HEK293 (cell line): ENCODE measurements around the gene NECTIN1.

Source experiments
- CTCF ChIA-PET: fragments of 350-600 bp; formaldehyde crosslinking; extraction: SDS; loops from one replicate; lab custom pipeline; 2021; ENCODE audit warnings: antibody characterized with exemption; lab: Yijun Ruan, JAX
- POLR2A ChIA-PET: fragments of 300-600 bp; formaldehyde crosslinking; extraction: SDS; loops from one replicate; lab custom pipeline; 2020; ENCODE audit warnings: antibody characterized with exemption, inconsistent platforms; lab: Yijun Ruan, JAX
- H3K27ac ChIP-seq: fragments of 200-500 bp; sonication (Bioruptor generic); 2 replicates; pipeline ENCODE4 v1.5.1; 2014; ENCODE audit warnings: low read depth, low read length, control low read depth, inconsistent platforms; ENCODE audit errors: extremely low read depth
- H3K36me3 ChIP-seq, 2 experiments: fragments of 200-500 bp in 1 of 2; sonication (Bioruptor generic) in 1 of 2; 1 replicate in 1 of 2; 2 replicates in 1 of 2; pipeline ENCODE4 v1.5.1; 2014 to 2017; ENCODE audit warnings: inconsistent platforms in 2 of 2, low read length in 2 of 2; ENCODE audit not compliant: control insufficient read depth in 2 of 2, insufficient read depth in 1 of 2
- H3K4me1 ChIP-seq: fragments of 200-500 bp; sonication (Bioruptor generic); 2 replicates; pipeline ENCODE4 v1.5.1; 2014; ENCODE audit warnings: mild to moderate bottlenecking, low read length, inconsistent platforms; ENCODE audit not compliant: control insufficient read depth, insufficient read depth
- H3K4me3 ChIP-seq: 2 replicates; pipeline ENCODE4 v1.5.1; 2011; ENCODE audit warnings: low read depth, mild to moderate bottlenecking, control low read depth, low read length, moderate library complexity
- H3K9me3 ChIP-seq: fragments of 200-500 bp; sonication (Bioruptor generic); 2 replicates; pipeline ENCODE4 v1.5.1; 2014; ENCODE audit warnings: low read depth, low read length, inconsistent platforms; ENCODE audit not compliant: control insufficient read depth, insufficient read depth
- BCL6B ChIP-seq: fragments of 450-650 bp; formaldehyde crosslinking; IDR thresholded peaks from 2 replicates; pipeline ENCODE4 v1.5.1; 2017; ENCODE audit warnings: missing biosample characterization, missing genetic modification characterization
- GLI2 ChIP-seq: fragments of 450-650 bp; formaldehyde crosslinking; IDR thresholded peaks from 2 replicates; pipeline ENCODE4; 2017; ENCODE audit warnings: missing biosample characterization, missing genetic modification characterization, low read depth, borderline replicate concordance
- KLF16 ChIP-seq: fragments of 450-650 bp; formaldehyde crosslinking; IDR thresholded peaks from 2 replicates; pipeline ENCODE4 v1.5.1; 2017; ENCODE audit warnings: missing biosample characterization, missing genetic modification characterization
- KLF17 ChIP-seq: fragments of 450-650 bp; formaldehyde crosslinking; IDR thresholded peaks from 2 replicates; pipeline ENCODE4 v1.5.1; 2016; ENCODE audit warnings: missing biosample characterization, missing genetic modification characterization
- OVOL3 ChIP-seq: fragments of 450-650 bp; formaldehyde crosslinking; IDR thresholded peaks from 2 replicates; pipeline ENCODE4 v1.5.1; 2016; ENCODE audit warnings: missing biosample characterization, missing genetic modification characterization
- PRDM1 ChIP-seq: fragments of 450-650 bp; formaldehyde crosslinking; IDR thresholded peaks from 2 replicates; pipeline ENCODE4; 2016; ENCODE audit warnings: missing biosample characterization, missing genetic modification characterization
- SCRT2 ChIP-seq: fragments of 450-650 bp; formaldehyde crosslinking; IDR thresholded peaks from 2 replicates; pipeline ENCODE4 v1.5.1; 2016; ENCODE audit warnings: missing biosample characterization, missing genetic modification characterization
- TSHZ1 ChIP-seq: fragments of 450-650 bp; formaldehyde crosslinking; IDR thresholded peaks from 2 replicates; pipeline ENCODE4 v1.5.1; 2016; ENCODE audit warnings: missing biosample characterization, missing genetic modification characterization, borderline replicate concordance
- WT1 ChIP-seq: fragments of 450-650 bp; formaldehyde crosslinking; IDR thresholded peaks from 2 replicates; pipeline ENCODE4 v1.5.1; 2016; ENCODE audit warnings: missing biosample characterization, missing genetic modification characterization
- ZBTB26 ChIP-seq: fragments of 450-650 bp; formaldehyde crosslinking; optimal IDR thresholded peaks from 2 replicates; pipeline ENCODE3; 2016; ENCODE audit warnings: missing biosample characterization, mild to moderate bottlenecking, missing genetic modification characterization
- ZFHX2 ChIP-seq: fragments of 450-650 bp; formaldehyde crosslinking; conservative IDR thresholded peaks from 2 replicates; pipeline ENCODE4 v1.5.1; 2016; ENCODE audit warnings: missing biosample characterization, missing genetic modification characterization
- ZFP69B ChIP-seq: fragments of 450-650 bp; formaldehyde crosslinking; IDR thresholded peaks from 2 replicates; pipeline ENCODE4 v1.5.1; 2016; ENCODE audit warnings: missing biosample characterization, missing genetic modification characterization
- ZNF132 ChIP-seq: fragments of 450-650 bp; formaldehyde crosslinking; IDR thresholded peaks from 2 replicates; pipeline ENCODE4 v1.5.1; 2017; ENCODE audit warnings: missing biosample characterization, missing genetic modification characterization, borderline replicate concordance
- ZNF155 ChIP-seq: fragments of 450-650 bp; formaldehyde crosslinking; IDR thresholded peaks from 2 replicates; pipeline ENCODE4 v1.5.1; 2016; ENCODE audit warnings: missing biosample characterization, missing genetic modification characterization
- ZNF2 ChIP-seq: fragments of 450-650 bp; formaldehyde crosslinking; IDR thresholded peaks from 2 replicates; pipeline ENCODE4 v1.5.1; 2016; ENCODE audit warnings: missing biosample characterization, missing genetic modification characterization
- ZNF239 ChIP-seq: fragments of 450-650 bp; formaldehyde crosslinking; IDR thresholded peaks from 2 replicates; pipeline ENCODE4 v1.5.1; 2016; ENCODE audit warnings: missing biosample characterization, missing genetic modification characterization
- ZNF24 ChIP-seq: fragments of 450-650 bp; formaldehyde crosslinking; IDR thresholded peaks from 2 replicates; pipeline ENCODE4 v1.5.1; 2016; ENCODE audit warnings: missing biosample characterization, missing genetic modification characterization
- ZNF426 ChIP-seq: fragments of 450-650 bp; formaldehyde crosslinking; IDR thresholded peaks from 2 replicates; pipeline ENCODE4 v1.5.1; 2017; ENCODE audit warnings: missing biosample characterization, missing genetic modification characterization, mild to moderate bottlenecking, inconsistent platforms, moderate library complexity
- ZNF501 ChIP-seq: fragments of 450-650 bp; formaldehyde crosslinking; IDR thresholded peaks from 2 replicates; pipeline ENCODE4 v1.5.1; 2016; ENCODE audit warnings: missing biosample characterization, missing genetic modification characterization
- ZNF544 ChIP-seq: fragments of 450-650 bp; formaldehyde crosslinking; IDR thresholded peaks from 2 replicates; pipeline ENCODE4 v1.5.0; 2017; ENCODE audit warnings: missing biosample characterization, missing genetic modification characterization
- ZNF629 ChIP-seq: fragments of 450-650 bp; formaldehyde crosslinking; IDR thresholded peaks from 2 replicates; pipeline ENCODE4 v1.5.1; 2017; ENCODE audit warnings: missing biosample characterization, missing genetic modification characterization
- ZNF692 ChIP-seq: fragments of 450-650 bp; formaldehyde crosslinking; IDR thresholded peaks from 2 replicates; pipeline ENCODE4 v1.5.1; 2016; ENCODE audit warnings: missing biosample characterization, missing genetic modification characterization
- ZNF76 ChIP-seq: fragments of 450-650 bp; formaldehyde crosslinking; IDR thresholded peaks from 2 replicates; pipeline ENCODE4; 2016; ENCODE audit warnings: low read depth, missing biosample characterization, missing genetic modification characterization, borderline replicate concordance

The NECTIN1 gene

GRCh38 chr11:119745112-119745511 lies 16.1 kb upstream of the NECTIN1 start (continued):
- TF ChIP-seq ZNF629 (tag by site-specific recombination): no peak

- POLR2A ChIA-PET: no interaction called here
- Histone ChIP-seq H3K36me3 (no peaks in the 10 kb centered on the region), H3K4me3 (no peak overlapping the region), H3K4me1 (no peaks in the 10 kb centered on the region), H3K27ac (no peak overlapping the region), H3K9me3 (no peaks in the 10 kb centered on the region)
- TF ChIP-seq ZNF501 (tag by site-specific recombination): no peak
- TF ChIP-seq GLI2 (tag by site-specific recombination): no peak
- no peak for TF ChIP-seq OVOL3
- TF ChIP-seq KLF16 (tag by site-specific recombination): no peak
- no peak for TF ChIP-seq ZNF239 (tag by site-specific recombination)
- CTCF ChIA-PET: interaction anchor here (0.9 kb wide), 1 partner anchor 18 kb away, joined by 3 read pairs; no protein-coding TSS in a partner anchor
Measured at GRCh38 chr11:119744577-119744976, 15.6 kb upstream of the NECTIN1 start.

GRCh38 chr11:119743006-119743405 lies 14.0 kb upstream of the NECTIN1 start:
- POLR2A ChIA-PET: no interaction called here
- TF ChIP-seq ZNF155 (tag by site-specific recombination) (no peak), ZFP69B (no peak), ZNF2 (tag by site-specific recombination) (no peak), TSHZ1 (tag by site-specific recombination) (no peak), ZNF544 (tag by site-specific recombination) (no peak), ZNF132 (tag by site-specific recombination) (no peak), ZFHX2 (tag by site-specific recombination) (no peak), ZNF76 (tag by site-specific recombination) (no peak), ZNF692 (tag by site-specific recombination) (no peak), ZNF24 (no peak), WT1 (no peak), KLF17 (tag by site-specific recombination) (no peak), ZBTB26 (tag by site-specific recombination) (no peak), ZNF426 (tag by site-specific recombination) (no peak), BCL6B (tag by site-specific recombination) (no peak), PRDM1 (tag by site-specific recombination) (no peak), SCRT2 (no peak)

More at GRCh38 chr11:119743006-119743405, 14.0 kb upstream of the NECTIN1 start:
- peaks cover 3% of the 10 kb centered on the region; the same call in 1 of the 2 replicates for H3K4me1 ChIP-seq
- no peak overlapping the region for H3K4me3 ChIP-seq
- CTCF ChIA-PET: interaction anchor here (0.6 to 1.7 kb wide), 6 partner anchors 9 to 417 kb away, joined by 3 to 6 read pairs (median 4); partner anchors contain the start of gene NECTIN1
- H3K9me3 ChIP-seq: no peaks in the 10 kb centered on the region
- no peaks in the 10 kb centered on the region for H3K36me3 ChIP-seq
- H3K27ac ChIP-seq: no peak overlapping the region
